Left renal pelvis (tissue), 4 donors: ENCODE results near the gene FIP1L1. TPM values are rescaled to one million over a fixed set of nuclear protein-coding genes. Genes with fewer than 3 reads are reported as not detected.
"Not testable (repeated sequence)": the region's sequence is repeated elsewhere in the genome, so short reads cannot be mapped to it uniquely, and the experiment has no call there.

ENCODE experiments used
- DNase-seq, 4 donors: peaks; one replicate each; pipeline ENCODE4 v3.0.0-alpha.2; 2013; ENCODE audit warnings: low read depth in 4 of 4, low spot score in 3 of 4
- polyA plus RNA-seq, 4 donors: library from polyadenylated mRNA; unstranded; fragments of 120-200 nt; gene quantifications; one replicate each; pipeline ENCODE4 v1.2.1, GENCODE V29; 2013; ENCODE audit not compliant: insufficient read length in 4 of 4

The FIP1L1 gene, protein sequence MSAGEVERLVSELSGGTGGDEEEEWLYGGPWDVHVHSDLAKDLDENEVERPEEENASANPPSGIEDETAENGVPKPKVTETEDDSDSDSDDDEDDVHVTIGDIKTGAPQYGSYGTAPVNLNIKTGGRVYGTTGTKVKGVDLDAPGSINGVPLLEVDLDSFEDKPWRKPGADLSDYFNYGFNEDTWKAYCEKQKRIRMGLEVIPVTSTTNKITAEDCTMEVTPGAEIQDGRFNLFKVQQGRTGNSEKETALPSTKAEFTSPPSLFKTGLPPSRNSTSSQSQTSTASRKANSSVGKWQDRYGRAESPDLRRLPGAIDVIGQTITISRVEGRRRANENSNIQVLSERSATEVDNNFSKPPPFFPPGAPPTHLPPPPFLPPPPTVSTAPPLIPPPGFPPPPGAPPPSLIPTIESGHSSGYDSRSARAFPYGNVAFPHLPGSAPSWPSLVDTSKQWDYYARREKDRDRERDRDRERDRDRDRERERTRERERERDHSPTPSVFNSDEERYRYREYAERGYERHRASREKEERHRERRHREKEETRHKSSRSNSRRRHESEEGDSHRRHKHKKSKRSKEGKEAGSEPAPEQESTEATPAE
- polyA plus RNA-seq: 100 to 1,000 TPM in 2 of 4 donors, 10 to 100 TPM in 2; 70.5 to 112 (median 98.2) TPM

DNA sequence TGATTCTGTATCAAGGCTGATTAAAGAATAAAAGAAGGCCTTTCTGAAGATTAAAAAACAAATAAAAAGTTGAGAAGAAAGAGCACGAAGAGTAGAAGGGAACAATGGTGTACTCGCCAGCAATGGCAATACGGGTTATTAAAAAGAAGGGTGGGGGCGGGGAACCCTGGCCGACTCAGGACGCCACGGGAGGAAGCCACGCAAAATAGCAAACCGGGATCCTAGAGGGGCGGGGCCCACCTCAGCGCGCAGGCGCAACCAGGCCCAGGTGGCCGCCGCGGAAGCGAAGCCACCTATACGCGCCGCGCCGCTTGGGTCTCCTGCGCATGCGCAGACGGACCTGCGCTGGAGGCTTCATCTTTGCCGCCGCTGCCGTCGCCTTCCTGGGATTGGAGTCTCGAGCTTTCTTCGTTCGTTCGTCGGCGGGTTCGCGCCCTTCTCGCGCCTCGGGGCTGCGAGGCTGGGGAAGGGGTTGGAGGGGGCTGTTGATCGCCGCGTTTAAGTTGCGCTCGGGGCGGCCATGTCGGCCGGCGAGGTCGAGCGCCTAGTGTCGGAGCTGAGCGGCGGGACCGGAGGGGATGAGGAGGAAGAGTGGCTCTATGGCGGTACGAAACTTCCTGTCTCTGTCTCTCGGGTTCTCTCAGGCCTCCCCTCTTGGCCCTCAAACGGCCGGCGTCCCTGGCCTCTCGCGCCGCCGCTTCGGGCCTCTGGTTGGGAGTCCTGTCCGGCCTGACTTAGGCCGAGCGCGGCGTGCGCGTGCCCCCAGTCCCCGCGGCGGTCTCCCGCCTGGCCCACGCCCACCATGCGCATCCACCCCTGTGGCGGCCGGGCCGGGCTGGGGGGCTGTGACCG lies at the start of gene FIP1L1:
FIP1L1 (plus strand) TSS at position 323 of the 852 bp plus-strand sequence; CDS start at position 521, 198 bp downstream.
- DNase-seq: peak; percentile 79 to 88 (median 86)

DNA sequence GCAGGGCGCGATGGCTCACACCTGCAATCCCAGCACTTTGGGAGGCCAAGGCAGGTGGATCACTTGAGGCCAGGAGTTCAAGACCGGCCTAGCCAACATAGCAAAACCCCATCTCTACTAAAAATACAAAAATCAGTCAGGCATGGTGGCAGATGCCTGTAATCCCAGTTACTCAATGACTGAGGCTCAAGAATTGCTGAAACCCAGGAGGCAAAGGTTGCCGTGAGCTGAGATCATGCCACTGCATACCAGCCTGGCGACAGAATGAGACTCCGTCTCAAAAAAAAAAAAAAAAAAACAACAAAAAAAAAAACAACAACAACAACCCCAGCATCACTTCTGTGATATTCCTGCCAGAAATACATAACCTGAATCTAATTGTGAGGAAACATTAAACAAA lies 42.5 kb upstream of the FIP1L1 start:
- DNase-seq: not testable (repeated sequence)

- not testable (repeated sequence) for DNase-seq
Measured at GRCh38 chr4:53340145-53340544, 37.3 kb upstream of the FIP1L1 start.

DNA sequence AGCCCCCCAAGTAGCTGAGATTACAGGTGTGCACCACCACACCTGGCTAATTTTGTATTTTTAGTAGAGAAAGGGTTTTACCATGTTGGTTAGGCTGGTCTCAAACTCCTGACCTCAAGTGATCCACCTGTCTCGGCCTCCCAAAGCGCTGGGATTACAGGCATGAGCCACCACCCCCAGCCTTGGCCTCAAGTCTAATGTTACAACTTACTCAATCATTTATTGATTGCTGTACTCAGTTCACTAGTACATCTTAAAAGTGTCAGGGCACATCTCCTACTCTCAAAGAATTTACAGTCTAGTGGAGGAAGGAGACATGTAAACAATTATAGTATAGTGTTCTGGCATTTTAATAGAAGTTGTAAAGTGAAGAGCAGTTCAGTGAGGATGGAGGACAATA lies 31.0 kb upstream of the FIP1L1 start:
- not testable (repeated sequence) for DNase-seq

GRCh38 chr4:53346920-53347852 lies 30.3 kb upstream of the FIP1L1 start:
- DNase-seq: no peak

DNA sequence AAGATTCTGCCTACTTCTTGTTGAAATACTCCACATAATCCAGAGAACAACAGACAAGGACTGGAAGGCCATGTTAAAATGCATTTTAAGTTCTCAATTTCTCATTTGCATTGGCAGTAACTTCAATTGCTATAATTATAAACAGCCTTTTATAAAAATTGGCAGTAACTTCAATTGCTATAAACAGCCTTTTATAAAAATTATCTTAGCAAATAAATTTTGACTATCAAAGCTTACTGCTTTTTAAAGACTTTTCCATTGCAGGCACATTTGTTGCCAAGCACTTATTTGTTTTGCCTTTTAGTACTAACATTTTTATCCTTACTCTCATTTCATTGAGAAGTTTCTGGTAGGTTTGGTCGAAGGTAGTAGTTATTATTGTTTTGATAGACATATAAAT lies 29.4 kb upstream of the FIP1L1 start:
- no peak for DNase-seq

- DNase-seq: no peak
Measured at GRCh38 chr4:53349091-53349491, 28.4 kb upstream of the FIP1L1 start.

DNA sequence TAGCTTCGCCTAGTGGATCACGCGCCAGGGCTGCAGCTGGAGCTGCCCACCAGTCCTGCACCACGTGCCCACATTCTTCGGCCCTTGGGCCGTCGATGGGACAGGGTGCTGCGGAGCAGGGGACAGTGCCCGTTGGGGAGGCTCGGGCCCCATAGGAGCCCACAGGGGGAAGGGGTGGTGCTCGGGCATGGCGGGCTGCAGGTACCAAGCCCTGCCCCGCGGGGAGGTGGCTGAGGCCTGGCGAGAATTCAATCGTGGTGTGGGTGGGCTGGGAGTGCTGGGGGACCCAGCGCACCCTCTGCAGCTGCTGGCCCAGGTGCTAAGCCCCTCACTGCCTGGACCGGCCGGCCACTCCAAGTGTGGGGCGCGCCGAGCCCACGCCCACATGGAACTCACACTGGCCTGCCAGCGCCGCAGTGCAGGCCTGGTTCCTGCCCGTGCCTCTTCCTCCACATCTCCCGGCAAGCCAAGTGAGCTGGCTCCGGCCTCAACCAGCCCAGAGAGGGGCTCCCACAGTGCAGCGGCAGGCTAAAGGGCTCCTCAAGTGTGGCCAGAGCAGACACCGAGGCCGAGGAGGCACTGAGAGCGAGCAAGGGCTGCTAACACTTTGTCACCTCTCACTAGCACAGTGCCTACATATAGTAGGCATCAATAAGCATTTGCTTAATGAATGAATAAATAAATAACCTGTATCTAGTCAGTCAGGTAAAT lies 23.3 kb upstream of the FIP1L1 start:
- DNase-seq: no peak

GRCh38 chr4:53355930-53356521 lies 21.4 kb upstream of the FIP1L1 start:
- no peak for DNase-seq

DNA sequence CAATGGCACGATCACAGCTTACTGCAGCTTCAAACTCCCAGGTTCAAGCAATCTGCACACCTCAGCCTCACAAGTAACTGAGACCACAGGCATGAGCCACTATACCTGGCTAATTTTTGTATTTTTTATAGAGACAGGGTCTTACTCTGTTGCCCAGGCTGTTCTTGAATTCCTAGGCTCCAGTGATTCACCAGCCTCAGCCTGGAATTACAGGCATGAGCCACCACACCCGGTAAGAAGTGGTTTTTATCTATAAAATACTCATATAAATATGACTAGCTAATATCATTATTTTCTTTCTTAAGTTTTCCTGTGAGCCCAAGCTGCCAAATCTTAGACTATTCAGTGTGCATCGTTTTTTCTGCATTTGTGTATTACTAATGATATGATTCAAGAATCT lies 16.0 kb upstream of the FIP1L1 start:
- no peak for DNase-seq

DNA sequence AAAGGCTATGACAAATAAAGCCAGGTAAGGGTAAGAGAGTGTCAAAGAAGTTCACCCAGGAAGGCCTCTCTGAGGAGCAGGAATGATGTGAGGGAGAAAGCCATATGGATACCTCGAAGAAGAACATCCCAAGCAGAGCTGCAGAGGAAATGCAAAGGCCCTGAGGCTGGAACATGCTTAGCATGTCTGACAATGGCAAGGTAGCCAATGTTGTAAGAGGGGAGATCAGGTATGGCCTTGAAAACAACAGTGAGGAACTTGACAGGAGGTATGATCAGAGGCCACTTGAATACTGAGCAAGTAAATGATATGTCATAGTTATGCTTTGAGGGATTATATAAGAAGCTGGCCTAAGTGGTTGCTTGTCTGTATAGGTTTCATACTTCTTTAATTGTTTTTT lies 15.3 kb upstream of the FIP1L1 start:
- DNase-seq: no peak

DNA sequence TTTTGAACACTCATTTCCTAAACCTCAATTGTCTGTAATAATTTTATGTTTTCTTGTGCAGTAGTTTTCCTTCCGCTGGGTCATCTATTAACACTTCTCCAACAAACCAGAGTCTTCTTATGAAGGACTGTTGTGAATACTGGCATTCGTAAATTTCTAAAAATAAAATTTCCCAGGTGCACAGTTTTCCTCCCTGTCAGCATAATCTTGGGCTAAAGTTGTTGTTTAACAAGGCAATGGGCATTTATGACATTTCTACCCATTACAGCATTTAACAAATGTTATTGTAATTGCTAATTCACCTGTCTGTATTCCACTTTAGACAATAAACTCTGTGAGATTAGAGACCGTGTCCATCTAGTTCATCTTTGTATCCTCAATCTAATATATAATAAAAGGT lies 12.8 kb upstream of the FIP1L1 start:
- no peak for DNase-seq

DNA sequence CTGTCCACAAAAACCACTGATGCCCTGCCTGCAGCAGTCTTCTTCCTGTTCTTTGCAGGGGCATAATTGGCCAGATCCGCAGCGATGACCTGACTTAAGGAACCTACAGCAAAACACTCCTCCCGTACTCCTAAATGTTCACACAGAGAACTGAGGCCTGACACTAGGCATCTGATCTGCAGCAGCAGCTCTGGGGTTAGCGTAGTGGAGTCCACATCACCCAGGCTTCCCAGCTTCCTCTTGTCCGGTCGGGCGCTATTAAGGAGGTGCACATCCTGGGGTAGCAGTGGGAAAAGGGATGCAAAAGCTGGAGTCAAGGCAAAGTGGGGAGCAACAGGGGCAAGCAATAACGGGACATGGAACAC lies 12.3 kb upstream of the FIP1L1 start:
- no peak for DNase-seq

DNA sequence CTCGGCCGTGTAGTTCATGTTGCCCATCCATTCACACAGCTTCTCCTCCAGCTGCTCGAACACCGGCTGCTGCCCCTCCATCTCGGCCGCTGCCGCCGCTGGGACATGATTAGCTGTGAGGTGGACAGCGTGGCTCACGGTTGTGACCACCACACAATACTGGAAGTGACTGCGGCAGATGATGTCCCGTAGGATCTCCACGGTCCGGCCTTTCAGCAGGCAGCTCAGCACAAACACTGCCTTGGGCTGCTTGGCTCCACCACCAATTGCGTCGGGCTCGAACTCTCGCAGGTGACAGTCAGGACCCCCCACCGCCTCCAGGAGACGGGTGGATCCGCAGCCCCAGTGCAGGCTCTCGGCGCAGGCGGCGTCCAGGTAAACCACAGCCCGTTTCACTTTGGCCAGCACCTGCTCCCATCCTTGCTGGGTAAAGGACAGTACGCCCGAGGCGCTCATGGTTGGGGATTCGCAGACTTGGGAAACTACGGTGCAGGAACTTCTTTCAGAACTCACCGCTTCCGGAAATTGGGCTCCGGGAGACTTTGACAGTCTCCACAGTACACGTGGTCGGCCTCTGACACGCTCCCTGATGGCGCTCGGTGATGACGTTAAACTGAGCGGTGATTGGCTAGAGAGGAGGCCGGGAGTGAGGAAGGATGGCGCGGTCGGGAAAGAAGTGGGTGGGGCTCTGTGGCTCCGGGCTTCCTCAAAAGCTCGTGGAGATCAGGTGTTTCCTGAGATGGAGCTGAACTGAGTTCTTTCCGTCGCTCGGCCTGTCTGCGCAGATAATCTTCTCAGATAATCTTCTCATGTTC lies 11.7 kb upstream of the FIP1L1 start, which contains the start of gene SCFD2:
SCFD2 (minus strand) TSS at position 576 of the 815 bp plus-strand sequence.
- peak; percentile 90 to 98 (median 96) for DNase-seq

- no peak for DNase-seq
Measured at GRCh38 chr4:53366301-53366716, 11.1 kb upstream of the FIP1L1 start.

GRCh38 chr4:53367721-53368120 lies 9.7 kb upstream of the FIP1L1 start:
- DNase-seq: no peak

GRCh38 chr4:53371049-53371448 lies 6.4 kb upstream of the FIP1L1 start:
- DNase-seq: no peak

- DNase-seq: no peak
Measured at GRCh38 chr4:53371843-53372521, 5.5 kb upstream of the FIP1L1 start.
